Loucy (cell line): ENCODE results near the gene PADI4.

Experiments
- H2AFZ ChIP-seq: fragments of 200-600 bp; sonication (generic); 2 replicates; pipeline ENCODE4 v1.6.0; 2016; ENCODE audit warnings: antibody characterized with exemption, mild to moderate bottlenecking, low read length, moderate library complexity
- H3F3A ChIP-seq: fragments of 200-600 bp; 2 replicates; pipeline ENCODE4 v1.6.0; 2016; ENCODE audit warnings: antibody characterized with exemption, low read depth, mild to moderate bottlenecking
- H3K27me3 ChIP-seq: fragments of 200-600 bp; sonication (generic); 2 replicates; pipeline ENCODE4 v1.6.1; 2014; ENCODE audit warnings: low read length, mild to moderate bottlenecking; ENCODE audit not compliant: insufficient read depth, poor library complexity, severe bottlenecking
- H3K36me3 ChIP-seq: fragments of 200-600 bp; sonication (generic); 2 replicates; pipeline ENCODE4 v1.6.1; 2016; ENCODE audit warnings: low read length; ENCODE audit not compliant: insufficient read depth
- H3K4me1 ChIP-seq: fragments of 200-600 bp; sonication (generic); 2 replicates; pipeline ENCODE4 v1.5.1; 2014; ENCODE audit warnings: low read length, mild to moderate bottlenecking; ENCODE audit not compliant: insufficient read depth, poor library complexity, severe bottlenecking
- H3K4me2 ChIP-seq: fragments of 200-600 bp; sonication (generic); 2 replicates; pipeline ENCODE4 v1.6.0; 2014; ENCODE audit warnings: antibody characterized with exemption, low read length, low read depth, mild to moderate bottlenecking; ENCODE audit not compliant: poor library complexity, severe bottlenecking
- H3K4me3 ChIP-seq: fragments of 200-600 bp; sonication (generic); 2 replicates; pipeline ENCODE4 v1.5.1; 2014; ENCODE audit warnings: low read length, mild to moderate bottlenecking, mixed read lengths; ENCODE audit not compliant: poor library complexity, severe bottlenecking
- H3K79me2 ChIP-seq: fragments of 200-600 bp; sonication (generic); 2 replicates; pipeline ENCODE4 v1.6.1; 2014; ENCODE audit warnings: low read length; ENCODE audit not compliant: insufficient read depth
- H3K9ac ChIP-seq: fragments of 200-600 bp; sonication (generic); 2 replicates; pipeline ENCODE4 v1.6.0; 2014; ENCODE audit warnings: mild to moderate bottlenecking, low read depth, low read length, moderate library complexity; ENCODE audit not compliant: poor library complexity, severe bottlenecking
- H3K9me2 ChIP-seq: fragments of 200-600 bp; sonication (generic); replicated peaks from 2 replicates; pipeline ENCODE4 v1.6.1; 2016; ENCODE audit warnings: low read depth, low read length, mixed read lengths
- H3K9me3 ChIP-seq: fragments of 200-600 bp; sonication (generic); 2 replicates; pipeline ENCODE4 v1.6.1; 2014; ENCODE audit warnings: mild to moderate bottlenecking, antibody characterized with exemption, low read length, low read depth; ENCODE audit not compliant: insufficient read depth
- H4K20me1 ChIP-seq: fragments of 200-600 bp; sonication (generic); 2 replicates; pipeline ENCODE4 v1.6.0; 2014; ENCODE audit warnings: antibody characterized with exemption, low read length, mild to moderate bottlenecking; ENCODE audit not compliant: insufficient read depth, poor library complexity, severe bottlenecking
- CTCF ChIP-seq: fragments of 200-600 bp; sonication (generic); conservative IDR thresholded peaks from 2 replicates; pipeline ENCODE4 v1.5.1; 2014; ENCODE audit warnings: mild to moderate bottlenecking, antibody characterized with exemption, low read length
- EZH2phosphoT487 ChIP-seq: fragments of 200-600 bp; IDR thresholded peaks from 2 replicates; pipeline ENCODE4 v1.6.1; 2018; ENCODE audit warnings: antibody characterized with exemption, mild to moderate bottlenecking, moderate library complexity, borderline replicate concordance

Gene PADI4

DNA sequence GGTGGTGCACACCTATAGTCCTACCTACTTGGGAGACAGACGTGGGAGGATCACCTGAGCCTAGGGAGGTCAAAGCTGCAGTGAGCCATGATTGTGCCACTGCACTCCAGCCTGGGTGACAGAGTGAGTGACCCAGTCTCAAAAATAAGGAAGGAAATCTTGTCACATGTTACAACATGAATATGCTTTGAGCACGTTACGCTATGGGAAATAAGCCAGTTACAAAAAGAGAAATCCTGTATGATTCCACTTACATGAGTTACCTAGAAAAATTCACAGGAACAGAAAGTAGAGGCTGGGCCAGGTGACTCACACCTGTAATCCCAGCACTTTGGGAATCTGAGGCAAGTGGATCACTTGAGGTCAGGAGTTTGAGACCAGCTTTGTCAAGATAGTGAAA, 57.3 kb downstream of the PADI4 start:
- no peaks in the 10 kb centered on the region for H3K79me2 ChIP-seq
- H3K9me3 ChIP-seq: no peaks in the 10 kb centered on the region
- no peaks in the 10 kb centered on the region for H3F3A ChIP-seq
- H3K4me3 ChIP-seq: no peak overlapping the region
- no peak overlapping the region for H2AFZ ChIP-seq
- no peaks in the 10 kb centered on the region for H4K20me1 ChIP-seq
- no peaks in the 10 kb centered on the region for H3K36me3 ChIP-seq
- no peak for TF ChIP-seq CTCF
- TF ChIP-seq EZH2phosphoT487: no peak
- H3K27me3 ChIP-seq: no peaks in the 10 kb centered on the region
- H3K9me2 ChIP-seq: no peaks in the 10 kb centered on the region
- no peaks in the 10 kb centered on the region for H3K4me1 ChIP-seq
- no peak overlapping the region for H3K4me2 ChIP-seq
- H3K9ac ChIP-seq: no peak overlapping the region

- Histone ChIP-seq H3K9ac (no peak overlapping the region), H3K36me3 (no peaks in the 10 kb centered on the region), H3K4me1 (no peaks in the 10 kb centered on the region), H3K9me2 (no peaks in the 10 kb centered on the region), H3K27me3 (no peaks in the 10 kb centered on the region), H3K9me3 (no peaks in the 10 kb centered on the region), H3K79me2 (no peaks in the 10 kb centered on the region), H2AFZ (no peak overlapping the region), H3K4me2 (no peak overlapping the region), H4K20me1 (no peaks in the 10 kb centered on the region), H3F3A (no peaks in the 10 kb centered on the region), H3K4me3 (no peak overlapping the region)
- TF ChIP-seq CTCF (no peak), EZH2phosphoT487 (no peak)
Measured at GRCh38 chr1:17369466-17369865, 61.5 kb downstream of the PADI4 start.

DNA sequence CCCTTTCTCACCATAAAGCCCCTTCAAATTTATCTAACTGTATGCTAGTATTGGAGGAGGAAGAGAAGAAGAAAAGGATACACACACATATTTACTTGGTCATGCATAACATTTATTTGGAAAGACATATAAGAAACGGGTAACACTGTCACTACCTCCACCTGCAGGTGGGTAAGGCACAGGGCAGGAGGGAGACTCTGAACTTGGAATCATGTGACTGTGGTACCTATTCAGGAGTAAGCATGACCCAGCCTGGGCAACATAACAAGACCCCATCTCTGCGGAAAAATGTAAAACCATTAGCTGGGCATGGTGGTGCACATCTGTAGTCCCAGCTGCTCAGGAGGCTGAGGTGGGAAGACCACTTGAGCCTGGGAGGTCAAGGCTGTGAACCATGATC, 62.6 kb downstream of the PADI4 start:
- H2AFZ ChIP-seq: no peak overlapping the region; the same call in 1 of the 2 replicates
- H3F3A ChIP-seq: no peaks in the 10 kb centered on the region
- H3K4me3 ChIP-seq: no peak overlapping the region
- no peaks in the 10 kb centered on the region for H3K79me2 ChIP-seq
- H3K36me3 ChIP-seq: no peaks in the 10 kb centered on the region
- no peaks in the 10 kb centered on the region for H3K9me3 ChIP-seq
- H4K20me1 ChIP-seq: no peaks in the 10 kb centered on the region
- no peaks in the 10 kb centered on the region for H3K9me2 ChIP-seq
- TF ChIP-seq CTCF (peak; percentile 65), EZH2phosphoT487 (no peak)
- no peak overlapping the region for H3K9ac ChIP-seq
- no peaks in the 10 kb centered on the region for H3K4me1 ChIP-seq
- no peak overlapping the region for H3K4me2 ChIP-seq
- no peaks in the 10 kb centered on the region for H3K27me3 ChIP-seq
